ENCODE data around the gene FBXL17. TPM values are rescaled to one million over a fixed set of nuclear protein-coding genes. Genes with fewer than 3 reads are reported as not detected.
A peak's percentile ranks its signal among the peaks of the same experiment; 100 is the strongest.

FBXL17 gene
- total and polyA plus RNA-seq, 2 of the 13 experiments (the other 11 are each of a cell fraction or from before 2014, with no cell fraction given): 3.0 to 7.9 TPM

- Histone ChIP-seq H3K4me1 (ENCODE audit: insufficient read depth, low read length) (peaks cover 4% of the 10 kb centered on the region; the same call in 1 of the 2 replicates), H4K20me1 (ENCODE audit: insufficient read depth, low read length) (no peaks in the 10 kb centered on the region), H3K27ac (ENCODE audit: extremely low read length, insufficient read depth, low read length) (no peak overlapping the region), H3K4me2 (ENCODE audit: low read depth, low read length) (no peak overlapping the region), H3K9ac (ENCODE audit: insufficient read depth, low read depth, low read length) (no peak overlapping the region), H3K4me3 (replicated peaks in 1 of 3; ENCODE audit: insufficient read depth in 1 of 3, low read depth in 2 of 3, low read length in 3 of 3) (no peak overlapping the region), H3K9me3 (ENCODE audit: low read length) (no peaks in the 10 kb centered on the region), H3K36me3 (replicated peaks in 1 of 2; ENCODE audit: control insufficient read depth in 1 of 2, insufficient read depth in 2 of 2, low read length in 2 of 2) (no peaks in the 10 kb centered on the region), H3K79me2 (ENCODE audit: insufficient read depth, low read length) (no peaks in the 10 kb centered on the region), H2AFZ (ENCODE audit: low read length) (no peak overlapping the region), H3K27me3 (ENCODE audit: control insufficient read depth in 1 of 2, insufficient read depth in 2 of 2, low read length in 2 of 2) (no peaks in the 10 kb centered on the region)
- FAIRE-seq (no peak), DNase-seq (ENCODE audit: low spot score) (peak; percentile 10), ATAC-seq (peak; percentile 51)
- ChIA-PET CTCF (ENCODE audit: low intra/inter-chr PET ratio, low total read pairs) (no interaction called here), POLR2A (no interaction called here)
- WGBS (ENCODE audit: low lambda C conversion rate): 76% methylated on average over 3 of the region's 3 CpGs
- peak; percentile 69; the same call in 1 of the 2 replicates for TF ChIP-seq CEBPB (IDR thresholded peaks at IDR 0.05; ENCODE audit: borderline replicate concordance, low read depth, low read length)
- TF ChIP-seq TSC22D2 (CRISPR knock-in tag; IDR thresholded peaks at IDR 0.05; ENCODE audit: borderline replicate concordance): no peak
- TF ChIP-seq TGIF2 (CRISPR knock-in tag; IDR thresholded peaks at IDR 0.05): no peak
- TF ChIP-seq CEBPG (CRISPR knock-in tag; IDR thresholded peaks at IDR 0.05): 0 out of 2 replicates have a peak, but pooled peaks have one; percentile 27
- no peak for TF ChIP-seq ZNF550 (CRISPR knock-in tag; IDR thresholded peaks at IDR 0.05; ENCODE audit: borderline replicate concordance)
- no peak for TF ChIP-seq SOX13 (IDR thresholded peaks at IDR 0.05)
- peak in 1 of 2 experiments; percentile 69; a peak in 2 of 4 replicates for TF ChIP-seq SOX13 (CRISPR knock-in tag; conservative IDR thresholded peaks at IDR 0.05 in 1 of 2, IDR thresholded peaks at IDR 0.05 in 1 of 2)
- TF ChIP-seq SOX6 (IDR thresholded peaks at IDR 0.05): no peak
- peak; percentile 31; the same call in 1 of the 2 replicates for TF ChIP-seq SOX6 (CRISPR knock-in tag; IDR thresholded peaks at IDR 0.05)
- no peak for TF ChIP-seq CSRNP1 (CRISPR knock-in tag; IDR thresholded peaks at IDR 0.05)
- no peak for TF ChIP-seq ZNF782 (CRISPR knock-in tag; IDR thresholded peaks at IDR 0.05; ENCODE audit: borderline replicate concordance)
- intact Hi-C loops (cut with micrococcal nuclease; ENCODE audit: unreplicated experiment) (no loop called here), in situ Hi-C loops (cut with HindIII; ENCODE audit: extremely low pct_ligation_motif_present, low pct_unique_long_range_greater_than_20kb) (no loop called here)
- no TSS peak for BruUV-seq (replicated peaks)
These were observed 279.4 kb downstream of the FBXL17 start for GRCh38 chr5:108102463-108102862.
